Measurements from ENCODE around the gene CLDN16.

DNA sequence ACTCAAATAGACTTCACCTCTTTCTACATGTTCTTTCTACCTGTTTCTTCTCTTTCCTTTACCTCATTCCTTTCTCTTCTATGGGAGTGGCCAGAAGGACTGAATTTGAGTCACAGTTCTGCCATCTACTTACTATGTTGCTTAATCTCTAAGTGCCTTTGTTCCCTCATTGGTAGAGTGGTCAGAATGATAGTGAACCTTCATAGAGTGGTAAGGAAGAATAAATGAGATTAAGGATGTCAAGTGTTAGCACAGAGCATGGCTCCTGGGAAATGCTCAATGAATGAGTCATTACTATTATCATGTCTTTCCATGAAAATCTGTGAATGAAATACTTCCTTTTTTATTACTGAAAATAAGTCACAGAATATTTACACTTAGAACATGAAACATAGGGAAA, 44.3 kb downstream of the CLDN16 start:
- TF ChIP-seq, protein P1, sequence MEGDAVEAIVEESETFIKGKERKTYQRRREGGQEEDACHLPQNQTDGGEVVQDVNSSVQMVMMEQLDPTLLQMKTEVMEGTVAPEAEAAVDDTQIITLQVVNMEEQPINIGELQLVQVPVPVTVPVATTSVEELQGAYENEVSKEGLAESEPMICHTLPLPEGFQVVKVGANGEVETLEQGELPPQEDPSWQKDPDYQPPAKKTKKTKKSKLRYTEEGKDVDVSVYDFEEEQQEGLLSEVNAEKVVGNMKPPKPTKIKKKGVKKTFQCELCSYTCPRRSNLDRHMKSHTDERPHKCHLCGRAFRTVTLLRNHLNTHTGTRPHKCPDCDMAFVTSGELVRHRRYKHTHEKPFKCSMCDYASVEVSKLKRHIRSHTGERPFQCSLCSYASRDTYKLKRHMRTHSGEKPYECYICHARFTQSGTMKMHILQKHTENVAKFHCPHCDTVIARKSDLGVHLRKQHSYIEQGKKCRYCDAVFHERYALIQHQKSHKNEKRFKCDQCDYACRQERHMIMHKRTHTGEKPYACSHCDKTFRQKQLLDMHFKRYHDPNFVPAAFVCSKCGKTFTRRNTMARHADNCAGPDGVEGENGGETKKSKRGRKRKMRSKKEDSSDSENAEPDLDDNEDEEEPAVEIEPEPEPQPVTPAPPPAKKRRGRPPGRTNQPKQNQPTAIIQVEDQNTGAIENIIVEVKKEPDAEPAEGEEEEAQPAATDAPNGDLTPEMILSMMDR (IDR thresholded peaks at IDR 0.05): no peak
- TF ChIP-seq POLR2A (IDR thresholded peaks at IDR 0.05): no peak
